KMS-11 (cell line): ENCODE results near the gene FTH1.
A peak's percentile ranks its signal among the peaks of the same experiment; 100 is the strongest.

Experiments used
- H2AFZ ChIP-seq: fragments of 200-600 bp; sonication (generic); 2 replicates; pipeline ENCODE4 v1.6.1; 2016; ENCODE audit warnings: antibody characterized with exemption, mixed run types, low read depth
- H3K27ac ChIP-seq: fragments of 200-600 bp; sonication (generic); 2 replicates; pipeline ENCODE4 v1.6.1; 2016; ENCODE audit warnings: mild to moderate bottlenecking, mixed run types
- H3K27me3 ChIP-seq: fragments of 200-600 bp; sonication (generic); 2 replicates; pipeline ENCODE4 v1.6.1; 2017; ENCODE audit warnings: mild to moderate bottlenecking, low read depth, mixed run types, moderate library complexity; ENCODE audit not compliant: insufficient read depth
- H3K36me3 ChIP-seq: fragments of 200-600 bp; sonication (generic); 2 replicates; pipeline ENCODE4 v1.6.1; 2017; ENCODE audit warnings: mild to moderate bottlenecking, mixed run types; ENCODE audit not compliant: insufficient read depth
- H3K4me1 ChIP-seq: fragments of 200-600 bp; sonication (generic); 2 replicates; pipeline ENCODE4 v1.6.1; 2016; ENCODE audit warnings: mild to moderate bottlenecking, low read depth, mixed run types; ENCODE audit not compliant: poor library complexity, severe bottlenecking
- H3K4me2 ChIP-seq: fragments of 200-600 bp; sonication (generic); 2 replicates; pipeline ENCODE4 v1.7.0; 2016; ENCODE audit warnings: mild to moderate bottlenecking, mixed run types
- H3K4me3 ChIP-seq: fragments of 200-600 bp; sonication (generic); IDR thresholded peaks from 2 replicates; pipeline ENCODE4 v1.6.1; 2017; ENCODE audit warnings: low read depth, low read length, mixed read lengths; ENCODE audit not compliant: insufficient read depth
- H3K79me2 ChIP-seq: fragments of 200-600 bp; sonication (generic); 2 replicates; pipeline ENCODE4 v1.6.1; 2016; ENCODE audit warnings: low read depth, mixed run types; ENCODE audit not compliant: insufficient read depth
- H3K9ac ChIP-seq: fragments of 200-600 bp; sonication (generic); 2 replicates; pipeline ENCODE4 v1.6.1; 2016; ENCODE audit warnings: mild to moderate bottlenecking, mixed run types
- H4K20me1 ChIP-seq: fragments of 200-600 bp; sonication (generic); 2 replicates; pipeline ENCODE4 v1.6.1; 2016; ENCODE audit warnings: mild to moderate bottlenecking, mixed run types; ENCODE audit not compliant: insufficient read depth
- CTCF ChIP-seq: fragments of 200-600 bp; sonication (generic); conservative IDR thresholded peaks from 2 replicates; pipeline ENCODE4 v1.6.1; 2017; ENCODE audit warnings: low read depth, mild to moderate bottlenecking, antibody characterized with exemption, low read length, moderate library complexity, mixed read lengths

FTH1 gene

DNA sequence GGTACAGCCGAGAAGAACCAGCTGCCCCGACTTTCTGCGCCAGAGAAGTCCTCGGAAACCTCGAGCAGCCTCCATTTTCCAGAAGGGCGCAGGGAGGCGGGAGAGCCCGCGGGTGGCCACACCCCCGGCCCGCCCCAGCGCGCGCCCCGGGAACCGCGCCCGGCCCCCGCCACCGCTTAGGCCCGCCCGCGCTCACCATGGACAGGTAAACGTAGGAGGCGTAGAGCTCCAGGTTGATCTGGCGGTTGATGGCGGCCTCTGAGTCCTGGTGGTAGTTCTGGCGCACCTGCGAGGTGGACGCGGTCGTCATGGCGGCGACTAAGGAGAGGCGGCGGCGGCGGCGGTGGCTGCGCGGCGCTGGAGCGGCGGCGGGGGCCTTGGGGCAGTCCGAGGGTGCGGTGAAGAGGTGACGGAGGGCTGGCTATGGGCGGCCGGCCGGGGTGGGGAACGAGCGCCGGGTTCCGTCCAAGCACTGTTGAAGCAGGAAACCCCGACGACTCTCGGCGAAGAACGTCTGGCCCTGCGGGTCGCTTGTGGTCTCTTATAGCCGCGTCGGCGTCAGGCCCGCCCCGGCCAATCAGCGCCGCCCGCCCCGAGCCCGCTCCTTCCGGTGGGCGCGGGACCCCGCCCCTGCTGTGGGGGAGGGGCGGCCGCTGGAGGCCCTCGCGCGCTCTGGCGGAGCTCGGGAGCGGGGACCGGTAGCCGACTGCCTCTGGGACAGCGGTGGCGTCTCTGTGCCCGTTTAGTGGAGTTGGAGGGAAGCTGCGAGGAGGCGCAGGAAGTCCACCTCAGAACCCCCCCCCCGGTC lies at the start of gene FTH1:
TSS of gene FTH1 (minus strand) at position 519 of the 808 bp plus-strand sequence. CDS start at position 310, 209 bp downstream.
- TF ChIP-seq CTCF, result no peak
- Histone ChIP-seq H3K36me3 (peaks cover 7% of the 10 kb centered on the region; the same call in 1 of the 2 replicates), H3K27ac (peak within 1 kb of the TSS; percentile 98), H3K79me2 (peaks cover 30% of the 10 kb centered on the region), H3K9ac (peak within 1 kb of the TSS; percentile 93), H4K20me1 (peaks cover 12% of the 10 kb centered on the region; the same call in 1 of the 2 replicates), H3K4me3 (peak within 1 kb of the TSS; percentile 58), H3K4me2 (peak within 1 kb of the TSS; percentile 91), H2AFZ (peak within 1 kb of the TSS; percentile 87), H3K27me3 (no peaks in the 10 kb centered on the region), H3K4me1 (peaks cover 45% of the 10 kb centered on the region)

DNA sequence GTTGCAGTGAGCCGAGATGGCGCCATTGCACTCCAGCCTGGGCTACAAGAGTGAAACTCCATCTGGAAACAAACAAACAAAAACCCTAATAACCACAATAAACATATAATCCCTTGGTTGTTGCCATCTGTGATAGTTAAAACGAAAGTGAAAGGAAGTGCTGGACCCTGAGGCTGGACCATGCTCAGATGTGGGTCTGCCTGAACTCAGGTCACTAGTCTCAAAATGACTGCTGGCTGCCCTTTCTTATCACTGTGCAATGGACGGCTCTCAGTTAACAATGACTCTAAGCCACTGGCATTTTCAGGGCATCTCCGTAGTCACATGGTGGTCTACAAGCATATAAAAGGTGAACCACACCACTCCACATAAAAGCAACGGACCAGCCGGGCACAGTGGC lies 48.2 kb upstream of the FTH1 start:
- H3K9ac ChIP-seq, result no peak overlapping the region
- no peak overlapping the region for H3K4me2 ChIP-seq
- no peak overlapping the region for H3K27ac ChIP-seq
- H3K36me3 ChIP-seq, result no peaks in the 10 kb centered on the region
- H4K20me1 ChIP-seq, result no peaks in the 10 kb centered on the region
- TF ChIP-seq CTCF, result no peak
- no peaks in the 10 kb centered on the region for H3K27me3 ChIP-seq
- no peak overlapping the region for H3K4me3 ChIP-seq
- H3K79me2 ChIP-seq, result no peaks in the 10 kb centered on the region
- H2AFZ ChIP-seq, result no peak overlapping the region; the same call in 1 of the 2 replicates
- peaks cover 4% of the 10 kb centered on the region for H3K4me1 ChIP-seq

- no peaks in the 10 kb centered on the region for H3K36me3 ChIP-seq
- H3K4me3 ChIP-seq, result no peak overlapping the region
- H3K27ac ChIP-seq, result no peak overlapping the region
- H3K4me1 ChIP-seq, result peaks cover 4% of the 10 kb centered on the region
- no peak overlapping the region for H3K9ac ChIP-seq
- H3K4me2 ChIP-seq, result no peak overlapping the region
- no peaks in the 10 kb centered on the region for H3K79me2 ChIP-seq
- no peaks in the 10 kb centered on the region for H3K27me3 ChIP-seq
- no peaks in the 10 kb centered on the region for H4K20me1 ChIP-seq
- no peak for TF ChIP-seq CTCF
- H2AFZ ChIP-seq, result no peak overlapping the region
Observed at GRCh38 chr11:62013537-62014476, 46.4 kb upstream of the FTH1 start.

- H3K36me3 ChIP-seq, result no peaks in the 10 kb centered on the region
- H3K27me3 ChIP-seq, result no peaks in the 10 kb centered on the region
- H3K79me2 ChIP-seq, result no peaks in the 10 kb centered on the region
- peaks cover 4% of the 10 kb centered on the region for H3K4me1 ChIP-seq
- H3K9ac ChIP-seq, result no peak overlapping the region
- no peaks in the 10 kb centered on the region for H4K20me1 ChIP-seq
- H2AFZ ChIP-seq, result no peak overlapping the region
- no peak overlapping the region for H3K4me2 ChIP-seq
- H3K4me3 ChIP-seq, result no peak overlapping the region
- no peak overlapping the region for H3K27ac ChIP-seq
- TF ChIP-seq CTCF, result no peak
Observed at GRCh38 chr11:62012832-62013461, 45.5 kb upstream of the FTH1 start.
